ENCODE data around the gene TNIP3. TPM values are rescaled to one million over a fixed set of nuclear protein-coding genes. Genes with fewer than 3 reads are reported as not detected.

TNIP3 gene
- total and polyA plus RNA-seq, 2 donors (not counting 1 experiment from before 2014, with no cell fraction given), result not detected

GRCh38 chr4:121181493-121181892 lies 17.4 kb upstream of the TNIP3 start:
- Histone ChIP-seq H3K9ac (ENCODE audit: low read length) (no peak overlapping the region), H3K4me1 (ENCODE audit: control insufficient read depth in 2 of 2, insufficient read depth in 2 of 2, low read length in 2 of 2) (no peaks in the 10 kb centered on the region), H3K27me3 (replicated peaks in 1 of 4; ENCODE audit: control extremely low read depth in 1 of 4, control insufficient read depth in 3 of 4, insufficient read depth in 4 of 4, low read length in 3 of 4) (no peaks in the 10 kb centered on the region), H3K9me3 (ENCODE audit: control extremely low read depth in 1 of 3, control insufficient read depth in 2 of 3, insufficient read depth in 1 of 3, low read length in 2 of 3) (no peaks in the 10 kb centered on the region), H3K79me2 (ENCODE audit: control insufficient read depth, insufficient read depth, low read length) (no peaks in the 10 kb centered on the region), H3K27ac (ENCODE audit: low read length in 2 of 2) (no peak overlapping the region), H3K4me3 (ENCODE audit: control extremely low read depth in 1 of 5, extremely low read depth in 1 of 5, insufficient read depth in 1 of 5, low read depth in 2 of 5, low read length in 4 of 5) (no peak overlapping the region), H3K36me3 (replicated peaks in 1 of 2; ENCODE audit: control extremely low read depth in 1 of 2, control insufficient read depth in 1 of 2, extremely low read depth in 1 of 2, insufficient read depth in 2 of 2, low read length in 1 of 2) (no peaks in the 10 kb centered on the region), H4K20me1 (ENCODE audit: control insufficient read depth, insufficient read depth, low read length, poor library complexity, severe bottlenecking) (no peaks in the 10 kb centered on the region), H2AFZ (ENCODE audit: insufficient read depth, low read depth, low read length, poor library complexity, severe bottlenecking) (no peak overlapping the region), H3K4me2 (replicated peaks; ENCODE audit: low read depth, low read length, poor library complexity, severe bottlenecking) (no peak overlapping the region)
- intact Hi-C loops (cut with micrococcal nuclease), result no loop called here
- Mint-ChIP-seq H3K27me3 (no peaks in the 10 kb centered on the region), H3K4me1 (peaks cover 4% of the 10 kb centered on the region), H3K9me3 (ENCODE audit: insufficient read depth) (no peaks in the 10 kb centered on the region), H3K4me3 (no peak overlapping the region), H3K27ac (no peak overlapping the region)
- TF ChIP-seq EZH2 (IDR thresholded peaks at IDR 0.05; ENCODE audit: borderline replicate concordance, insufficient read depth, low read depth, low read length, poor library complexity, severe bottlenecking), result no peak
- TF ChIP-seq, protein P1, sequence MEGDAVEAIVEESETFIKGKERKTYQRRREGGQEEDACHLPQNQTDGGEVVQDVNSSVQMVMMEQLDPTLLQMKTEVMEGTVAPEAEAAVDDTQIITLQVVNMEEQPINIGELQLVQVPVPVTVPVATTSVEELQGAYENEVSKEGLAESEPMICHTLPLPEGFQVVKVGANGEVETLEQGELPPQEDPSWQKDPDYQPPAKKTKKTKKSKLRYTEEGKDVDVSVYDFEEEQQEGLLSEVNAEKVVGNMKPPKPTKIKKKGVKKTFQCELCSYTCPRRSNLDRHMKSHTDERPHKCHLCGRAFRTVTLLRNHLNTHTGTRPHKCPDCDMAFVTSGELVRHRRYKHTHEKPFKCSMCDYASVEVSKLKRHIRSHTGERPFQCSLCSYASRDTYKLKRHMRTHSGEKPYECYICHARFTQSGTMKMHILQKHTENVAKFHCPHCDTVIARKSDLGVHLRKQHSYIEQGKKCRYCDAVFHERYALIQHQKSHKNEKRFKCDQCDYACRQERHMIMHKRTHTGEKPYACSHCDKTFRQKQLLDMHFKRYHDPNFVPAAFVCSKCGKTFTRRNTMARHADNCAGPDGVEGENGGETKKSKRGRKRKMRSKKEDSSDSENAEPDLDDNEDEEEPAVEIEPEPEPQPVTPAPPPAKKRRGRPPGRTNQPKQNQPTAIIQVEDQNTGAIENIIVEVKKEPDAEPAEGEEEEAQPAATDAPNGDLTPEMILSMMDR (IDR thresholded peaks at IDR 0.05), result no peak
- ATAC-seq (ENCODE audit: low read depth) (no peak), DNase-seq (no peak)
- WGBS (ENCODE audit: insufficient coverage), result 88% methylated on average over 1 of the region's 1 CpG
- POLR2A ChIA-PET, result no interaction called here
- CTCF ChIA-PET, result interaction anchor here (1.1 kb wide), 1 partner anchor 11 kb away, joined by 5 read pairs; no protein-coding TSS in a partner anchor

DNA sequence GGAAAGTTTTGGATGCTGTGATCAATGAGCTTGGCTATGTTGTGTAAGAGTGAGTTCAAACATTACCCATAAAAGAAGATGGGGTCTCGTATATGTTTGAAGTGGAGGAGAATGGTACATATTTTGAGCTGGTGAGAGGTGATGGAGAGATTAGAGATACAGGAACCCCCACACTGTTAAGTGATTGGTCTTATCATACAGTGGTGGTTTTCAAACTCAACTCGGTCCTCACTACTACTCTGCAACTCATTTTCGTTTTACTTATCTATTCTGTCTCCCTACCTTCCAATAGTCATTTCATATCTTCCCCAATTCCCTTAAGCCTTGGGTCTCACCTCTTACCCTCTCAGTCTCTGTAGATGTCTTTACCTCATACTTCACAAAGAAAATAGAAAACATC lies 16.4 kb upstream of the TNIP3 start:
- Histone ChIP-seq H2AFZ (ENCODE audit: insufficient read depth, low read depth, low read length, poor library complexity, severe bottlenecking) (no peak overlapping the region), H3K9ac (ENCODE audit: low read length) (no peak overlapping the region), H3K36me3 (replicated peaks in 1 of 2; ENCODE audit: control extremely low read depth in 1 of 2, control insufficient read depth in 1 of 2, extremely low read depth in 1 of 2, insufficient read depth in 2 of 2, low read length in 1 of 2) (no peaks in the 10 kb centered on the region), H3K4me3 (ENCODE audit: control extremely low read depth in 1 of 5, extremely low read depth in 1 of 5, insufficient read depth in 1 of 5, low read depth in 2 of 5, low read length in 4 of 5) (no peak overlapping the region), H3K27ac (ENCODE audit: low read length in 2 of 2) (no peak overlapping the region), H3K4me2 (replicated peaks; ENCODE audit: low read depth, low read length, poor library complexity, severe bottlenecking) (no peak overlapping the region), H4K20me1 (ENCODE audit: control insufficient read depth, insufficient read depth, low read length, poor library complexity, severe bottlenecking) (no peaks in the 10 kb centered on the region), H3K4me1 (ENCODE audit: control insufficient read depth in 2 of 2, insufficient read depth in 2 of 2, low read length in 2 of 2) (no peaks in the 10 kb centered on the region), H3K9me3 (ENCODE audit: control extremely low read depth in 1 of 3, control insufficient read depth in 2 of 3, insufficient read depth in 1 of 3, low read length in 2 of 3) (no peaks in the 10 kb centered on the region), H3K27me3 (replicated peaks in 1 of 4; ENCODE audit: control extremely low read depth in 1 of 4, control insufficient read depth in 3 of 4, insufficient read depth in 4 of 4, low read length in 3 of 4) (no peaks in the 10 kb centered on the region), H3K79me2 (ENCODE audit: control insufficient read depth, insufficient read depth, low read length) (no peaks in the 10 kb centered on the region)
- no peak for TF ChIP-seq EZH2 (IDR thresholded peaks at IDR 0.05; ENCODE audit: borderline replicate concordance, insufficient read depth, low read depth, low read length, poor library complexity, severe bottlenecking)
- TF ChIP-seq, protein P1 (IDR thresholded peaks at IDR 0.05), result no peak
- WGBS (ENCODE audit: insufficient coverage), result 87% methylated on average over 2 of the region's 3 CpGs
- Mint-ChIP-seq H3K27me3 (no peaks in the 10 kb centered on the region), H3K4me3 (no peak overlapping the region), H3K4me1 (no peaks in the 10 kb centered on the region), H3K27ac (no peak overlapping the region), H3K9me3 (ENCODE audit: insufficient read depth) (no peaks in the 10 kb centered on the region)
- intact Hi-C loops (cut with micrococcal nuclease), result no loop called here
- ChIA-PET CTCF (interaction anchor here (1.1 kb wide), 1 partner anchor 12 kb away, joined by 5 read pairs; no protein-coding TSS in a partner anchor), POLR2A (no interaction called here)
- ATAC-seq (ENCODE audit: low read depth), result no peak
- no peak for DNase-seq
